ENCODE measurements around the gene LRRC10B. TPM values are rescaled to one million over a fixed set of nuclear protein-coding genes. Genes with fewer than 3 reads are reported as not detected.

Gene LRRC10B
- total and polyA plus RNA-seq, 2 of the 8 experiments (the other 6 are each of a cell fraction or from before 2014, with no cell fraction given), result 0.47 to 0.71 TPM

DNA sequence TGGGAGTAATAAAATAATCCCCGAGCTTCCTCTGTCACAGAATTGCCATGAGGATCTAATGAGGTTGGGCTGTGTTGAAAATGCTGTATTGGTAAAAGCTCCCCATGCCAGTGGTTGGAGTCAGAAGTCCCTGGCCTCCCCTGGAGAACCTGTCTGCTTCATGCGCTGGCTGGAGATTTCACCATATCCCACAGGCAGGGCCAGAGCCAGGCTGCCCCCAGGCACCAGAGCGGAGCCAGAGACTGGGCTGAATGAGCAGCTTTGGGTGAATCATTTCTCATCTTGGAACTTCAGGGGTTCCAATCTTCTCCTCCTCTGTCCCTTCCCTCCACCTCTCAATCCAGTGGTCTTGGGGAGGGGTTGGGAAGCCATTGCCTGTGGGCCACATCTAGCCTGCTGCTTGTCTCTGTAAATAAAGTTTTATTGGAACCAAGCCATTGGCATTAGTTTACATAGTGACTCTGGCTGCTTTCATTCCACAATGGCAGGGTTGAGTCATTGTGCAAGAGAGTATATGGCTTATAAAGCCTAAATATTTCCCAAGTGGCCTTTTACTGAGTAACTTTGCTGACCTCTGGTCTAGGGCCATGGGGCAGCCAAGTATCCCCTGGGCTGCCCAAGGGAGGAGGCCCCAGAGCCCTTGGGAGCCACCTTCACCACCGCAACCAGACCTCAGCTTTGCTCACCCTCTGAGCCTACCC is 35.2 kb downstream of the LRRC10B start:
- no peak overlapping the region for H2AK5ac ChIP-seq (ENCODE audit: low read depth, low read length)
- DNase-seq (ENCODE audit: low read depth in 1 of 2, low spot score in 2 of 2) (no peak), FAIRE-seq (no peak)
- H3K23me2 ChIP-seq (ENCODE audit: low read depth, low read length), result no peaks in the 10 kb centered on the region
- no peaks in the 10 kb centered on the region for H3K79me1 ChIP-seq (ENCODE audit: low read depth, low read length)
- no peaks in the 10 kb centered on the region for H3K79me2 ChIP-seq (ENCODE audit: control insufficient read depth in 1 of 2, insufficient read depth in 2 of 2, low read length in 2 of 2)
- POLR2A ChIA-PET (ENCODE audit: partially characterized antibody), result interaction anchor here (1.4 kb wide), 1 partner anchor 94 kb away, joined by 3 read pairs; no protein-coding TSS in a partner anchor
- TF ChIP-seq SIX5 (IDR thresholded peaks at IDR 0.05; ENCODE audit: low read depth, low read length), result no peak
- no peak for TF ChIP-seq FOSL1 (IDR thresholded peaks at IDR 0.05; ENCODE audit: insufficient read depth, low read depth, low read length)
- no peak for TF ChIP-seq TAF7 (optimal IDR thresholded peaks at IDR 0.05; ENCODE audit: borderline replicate concordance, low read depth, low read length)
- H3K14ac ChIP-seq (ENCODE audit: insufficient read length), result no peak overlapping the region
- H3K4me2 ChIP-seq (ENCODE audit: insufficient read depth in 1 of 2, low read depth in 2 of 2, low read length in 2 of 2), result no peak overlapping the region
- no peak overlapping the region for H3K56ac ChIP-seq (replicated peaks; ENCODE audit: insufficient read length, low read depth, low read length)
- H3K27me3 ChIP-seq (replicated peaks in 1 of 4; ENCODE audit: control insufficient read depth in 3 of 4, extremely low read depth in 1 of 4, insufficient read depth in 3 of 4, low read length in 3 of 4), result no peaks in the 10 kb centered on the region; a peak in 1 of 7 replicates
- no peak overlapping the region for H4K8ac ChIP-seq (ENCODE audit: extremely low read depth, insufficient read depth, low read length)
- H3K9ac ChIP-seq (replicated peaks in 1 of 4; ENCODE audit: extremely low read depth in 1 of 4, low read depth in 3 of 4, low read length in 3 of 4), result no peak overlapping the region
- H3K18ac ChIP-seq (ENCODE audit: extremely low read depth, low read length), result no peak overlapping the region
- no peak overlapping the region for H2BK120ac ChIP-seq (replicated peaks; ENCODE audit: low read depth, low read length)
- CTCF ChIA-PET (ENCODE audit: partially characterized antibody), result interaction anchor here (0.9 to 23.7 kb wide), 16 partner anchors 11 to 210 kb away, joined by 3 to 330 read pairs (median 8); no protein-coding TSS in a partner anchor
- H4K5ac ChIP-seq (ENCODE audit: insufficient read length, low read depth, low read length), result no peak overlapping the region
- no peak overlapping the region for H2BK20ac ChIP-seq (ENCODE audit: low read length)
- no peak overlapping the region for H3K23ac ChIP-seq (ENCODE audit: insufficient read length)
- H2BK12ac ChIP-seq (ENCODE audit: low read depth, low read length), result 0 out of 2 replicates have a peak overlapping the region, but pooled peaks have one; percentile 9
- no peak overlapping the region for H3K4ac ChIP-seq (replicated peaks; ENCODE audit: insufficient read length, low read depth, low read length)
- WGBS, 2 experiments (ENCODE audit: extremely low coverage in 1 of 2, insufficient coverage in 1 of 2, insufficient read length in 1 of 2, insufficient replicate concordance in 2 of 2, low coverage in 1 of 2, low lambda C conversion rate in 2 of 2, missing lambda C conversion rate in 1 of 2), result 85% methylated on average over 4 of the region's 4 CpGs; no CpG with 5 or more reads in 1 of the 2 experiments
- no peaks in the 10 kb centered on the region; a peak in 1 of 4 replicates for H3K9me3 ChIP-seq (ENCODE audit: insufficient read depth in 2 of 2, low read depth in 1 of 2, low read length in 1 of 2)
- H4K91ac ChIP-seq (replicated peaks; ENCODE audit: insufficient read length, low read length), result no peak overlapping the region
- H2BK5ac ChIP-seq (ENCODE audit: low read depth, low read length), result no peak overlapping the region
- no peak overlapping the region for H2BK15ac ChIP-seq (ENCODE audit: low read length)
- peaks cover 0 to 2% of the 10 kb centered on the region in 2 experiments for H4K20me1 ChIP-seq (replicated peaks in 1 of 2; ENCODE audit: control insufficient read depth in 1 of 2, insufficient read depth in 2 of 2, low read length in 2 of 2)
- no peak overlapping the region for H3K27ac ChIP-seq (ENCODE audit: low read depth, low read length)
- no peaks in the 10 kb centered on the region for H3K36me3 ChIP-seq (ENCODE audit: control insufficient read depth in 2 of 4, insufficient read depth in 4 of 4, low read length in 3 of 4)
- H3K4me3 ChIP-seq (ENCODE audit: extremely low read depth in 1 of 4, insufficient read depth in 2 of 4, low read depth in 3 of 4, low read length in 4 of 4), result no peak overlapping the region
- H3K4me1 ChIP-seq (replicated peaks in 1 of 4; ENCODE audit: control insufficient read depth in 3 of 4, insufficient read depth in 4 of 4, low read length in 3 of 4), result peaks cover 5 to 39% (median 18%) of the 10 kb centered on the region in 4 experiments
- no peak overlapping the region for H2AFZ ChIP-seq (ENCODE audit: low read length)
